A549 (cell line): ENCODE measurements around the gene APMAP.
"Not testable (repeated sequence)": the region's sequence is repeated elsewhere in the genome, so short reads cannot be mapped to it uniquely, and the experiment has no call there.

Source experiments
- CEBPB ChIP-seq, 2 experiments: fragments of >200 bp in 1 of 2; sonication (Bioruptor Twin) in 1 of 2; formaldehyde crosslinking in 1 of 2; IDR thresholded peaks; 2 replicates each; pipeline ENCODE4 v1.6.1; 2012 to 2016
- CTCF ChIP-seq: fragments of >200 bp; sonication (Bioruptor Twin); formaldehyde crosslinking; IDR thresholded peaks from 3 replicates; pipeline ENCODE4 v1.5.1; 2016
- FOSL2 ChIP-seq, 2 experiments: fragments of 450-650 bp in 1 of 2; fragments of >200 bp in 1 of 2; sonication (Bioruptor Twin) in 1 of 2; formaldehyde crosslinking; IDR thresholded peaks; 2 replicates each; pipeline versions ENCODE4 v1.5.0 to v1.6.1; 2016 to 2020; ENCODE audit warnings: mild to moderate bottlenecking in 1 of 2, moderate library complexity in 1 of 2
- KDM1A ChIP-seq: fragments of 200-600 bp; sonication (generic); IDR thresholded peaks from 2 replicates; pipeline ENCODE4 v1.6.1; 2016; ENCODE audit warnings: low read depth, mild to moderate bottlenecking
- MAX ChIP-seq: IDR thresholded peaks from 2 replicates; pipeline ENCODE4 v1.6.1; 2012
- NR3C1 ChIP-seq: fragments of >200 bp; sonication (Bioruptor Twin); formaldehyde crosslinking; IDR thresholded peaks from 3 replicates; pipeline ENCODE4 v1.6.1; 2017
- PHF8 ChIP-seq: fragments of 200-600 bp; sonication (generic); IDR thresholded peaks from 2 replicates; pipeline ENCODE4 v1.6.1; 2016; ENCODE audit warnings: low read depth, mild to moderate bottlenecking, antibody characterized with exemption, moderate library complexity, borderline replicate concordance
- POLR2A ChIP-seq: IDR thresholded peaks from 2 replicates; pipeline ENCODE4 v1.6.1; 2012; ENCODE audit warnings: mild to moderate bottlenecking, low read length
- RAD21 ChIP-seq, 2 experiments: fragments of >200 bp in 1 of 2; sonication (Bioruptor Twin) in 1 of 2; formaldehyde crosslinking in 1 of 2; IDR thresholded peaks in 1 of 2; conservative IDR thresholded peaks in 1 of 2; 2 replicates in 1 of 2; 3 replicates in 1 of 2; pipeline ENCODE4 v1.6.1; 2012 to 2018; ENCODE audit warnings: inconsistent platforms in 1 of 2
- USF2 ChIP-seq: fragments of 450-650 bp; IDR thresholded peaks from 2 replicates; pipeline ENCODE4 v1.6.1; 2014; ENCODE audit warnings: antibody characterized with exemption
- ZSCAN20 ChIP-seq: fragments of 250-450 bp; sonication (Bioruptor Pico); IDR thresholded peaks from 2 replicates; pipeline ENCODE4 v1.8.0; 2022; ENCODE audit warnings: mild to moderate bottlenecking, moderate library complexity

DNA sequence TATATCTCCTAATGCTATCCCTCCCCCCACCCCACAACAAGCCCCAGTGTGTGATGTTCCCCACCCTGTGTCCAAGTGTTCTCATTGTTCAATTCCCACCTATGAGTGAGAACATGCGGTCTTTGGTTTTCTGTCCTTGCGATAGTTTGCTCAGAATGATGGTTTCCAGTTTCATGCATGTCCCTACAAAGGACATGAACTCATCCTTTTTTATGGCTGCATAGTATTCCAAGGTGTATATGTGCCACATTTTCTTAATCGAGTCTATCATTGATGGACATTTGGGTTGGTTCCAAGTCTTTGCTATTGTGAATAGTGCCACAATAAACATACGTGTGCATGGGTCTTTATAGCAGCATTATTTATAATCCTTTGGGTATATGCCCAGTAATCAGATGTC lies 8.8 kb upstream of the APMAP start:
- not testable (repeated sequence) for TF ChIP-seq CTCF; USF2; CEBPB (IDR thresholded peaks at IDR 0.05); ZSCAN20; MAX; NR3C1; PHF8; FOSL2 (IDR thresholded peaks at IDR 0.05); FOSL2 (CRISPR knock-in tag; IDR thresholded peaks at IDR 0.05); POLR2A; RAD21 (conservative IDR thresholded peaks at IDR 0.05 in 1 of 2, IDR thresholded peaks at IDR 0.05 in 1 of 2)
- TF ChIP-seq KDM1A = 0 out of 2 replicates have a peak, but pooled peaks have one; percentile 14
